Kidney (tissue), 14 donors: ENCODE results near the gene RGS3. TPM values are rescaled to one million over a fixed set of nuclear protein-coding genes. Genes with fewer than 3 reads are reported as not detected.
A peak's percentile ranks its signal among the peaks of the same experiment; 100 is the strongest.

Experiments
- DNase-seq, 5 donors: peaks; one replicate each; pipeline ENCODE4 v3.0.0-alpha.2; 2013 to 2020
- FAIRE-seq: peaks from 2 replicates; lab custom pipeline; 2012; peaks lifted over from hg19 to GRCh38; lab: Jason Lieb, UNC
- H3K27ac ChIP-seq, 2 donors: one replicate each; pipeline ENCODE4 v1.7.0; 2013; ENCODE audit warnings: low read depth in 2 of 2, low read length in 2 of 2, inconsistent platforms in 1 of 2
- H3K27me3 ChIP-seq: one replicate; pipeline ENCODE4 v1.7.1; 2013; ENCODE audit warnings: low read length, inconsistent platforms; ENCODE audit not compliant: control insufficient read depth, insufficient read depth
- H3K36me3 ChIP-seq, 3 donors: one replicate each; pipeline versions ENCODE4 v1.7.0 to v1.7.1; 2013; ENCODE audit warnings: low read length in 3 of 3, control low read depth in 1 of 3, inconsistent platforms in 1 of 3; ENCODE audit not compliant: insufficient read depth in 3 of 3, control insufficient read depth in 2 of 3
- H3K4me1 ChIP-seq, 3 donors: one replicate each; pipeline versions ENCODE4 v1.7.0 to v1.7.1; 2013; ENCODE audit warnings: low read length in 3 of 3, inconsistent platforms in 1 of 3, low read depth in 1 of 3; ENCODE audit not compliant: control insufficient read depth in 2 of 3, insufficient read depth in 2 of 3
- H3K4me3 ChIP-seq, 3 donors: one replicate each; pipeline versions ENCODE4 v1.7.0 to v1.8.1; 2013; ENCODE audit warnings: low read length in 3 of 3, control low read depth in 1 of 3, inconsistent platforms in 1 of 3
- H3K9ac ChIP-seq, 3 donors: one replicate each; pipeline versions ENCODE4 v1.7.0 to v1.7.1; 2013; ENCODE audit warnings: low read length in 3 of 3, control low read depth in 1 of 3, inconsistent platforms in 1 of 3
- H3K9me3 ChIP-seq, 3 donors: one replicate each; pipeline versions ENCODE4 v1.7.0 to v1.7.1; 2013; ENCODE audit warnings: low read length in 3 of 3, control low read depth in 1 of 3, inconsistent platforms in 1 of 3; ENCODE audit not compliant: control insufficient read depth in 2 of 3, insufficient read depth in 1 of 3
- intact Hi-C: fragments of 100-400 bp; cut with DNase I; formaldehyde crosslinking; loops from one replicate; pipeline ENCODE4 v1.11.1; 2022
- polyA plus RNA-seq: library from polyadenylated mRNA; stranded (reverse); fragments of 350-450 nt; fragmentation: Illumina TruSeq; extraction: RNeasy Lipid Tissue Mini Kit (QIAGEN cat#74804); gene quantifications from one replicate; pipeline ENCODE4 v1.2.3, GENCODE V29; 2014; ENCODE audit warnings: low read depth, low replicate concordance; ENCODE audit not compliant: insufficient read depth
- total RNA-seq: library from RNA; stranded (reverse); fragmentation: NEBNext Ultra II Directional; extraction: Animal tissue kit (Norgen Biotek cat#: 25700); gene quantifications from one replicate; pipeline ENCODE4 v1.2.1, GENCODE V29; 2021
- TF ChIP-seq, protein P1 (sequence below): IDR thresholded peaks from 3 replicates; pipeline ENCODE4 v1.5.1; 2012; ENCODE audit warnings: mild to moderate bottlenecking, moderate library complexity, borderline replicate concordance; ENCODE audit not compliant: insufficient read depth; ENCODE audit errors: extremely low read depth
- donor health status: control.
- donor health status: control.
- donor health status: control.
- donor health status: control.
- donor health status: control.
- donor health status: DM: yes; HTN: yes; CAD: no.
- donor health status: Normal renal cell carcinoma (clear cell type).

The RGS3 gene
- total and polyA plus RNA-seq, 2 donors from 2014 or later = 114 to 137 TPM

DNA sequence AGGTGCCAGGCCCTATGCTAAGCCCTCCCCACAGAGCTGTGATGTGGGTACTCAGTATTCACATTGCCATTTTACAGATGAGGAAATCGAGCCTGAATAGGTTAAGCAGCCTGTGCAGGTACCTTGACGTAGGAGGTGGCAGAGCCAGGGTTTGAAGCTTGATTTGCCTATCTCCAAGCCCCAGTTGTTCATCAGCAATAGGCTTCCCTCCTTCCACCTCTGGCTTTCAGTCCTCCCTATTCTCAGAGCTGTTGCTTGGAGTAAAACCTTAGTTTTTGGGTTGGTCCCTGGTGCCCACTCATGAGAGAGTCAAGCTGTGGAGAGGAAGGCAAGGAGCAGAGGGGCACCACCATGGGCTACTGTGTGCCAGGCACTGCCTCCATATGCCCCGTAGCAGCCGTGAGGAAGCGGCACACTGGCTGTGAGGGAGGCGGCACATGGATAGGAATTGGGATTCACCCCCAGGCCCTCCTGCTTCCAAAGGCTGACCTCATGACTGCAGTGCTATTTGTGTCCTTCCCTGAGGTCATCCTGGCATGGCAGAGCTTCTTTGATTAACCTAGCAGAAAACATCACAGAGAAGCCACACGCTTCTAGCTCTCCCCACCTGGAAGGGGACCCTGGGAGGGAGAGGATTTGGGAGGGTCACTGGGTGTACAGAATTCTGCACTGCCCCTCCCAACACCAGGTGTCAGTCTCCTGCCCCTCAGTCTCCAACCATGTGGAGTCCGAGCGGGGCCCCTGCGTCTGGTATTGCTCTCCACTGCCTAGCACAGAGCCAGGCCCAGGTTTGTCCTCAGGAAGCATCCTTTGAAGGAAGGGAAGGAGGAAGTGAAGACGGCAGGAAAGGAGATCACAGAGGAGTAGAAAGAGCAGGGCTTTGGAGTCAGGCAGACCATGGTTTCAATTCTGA lies 109.8 kb downstream of the RGS3 start:
- FAIRE-seq (no peak), DNase-seq (peak in 2 of 5 donors; percentile 20 to 67)
- intact Hi-C loops = no loop called here
- Histone ChIP-seq H3K27me3 (no peaks in the 10 kb centered on the region), H3K9me3 (no peaks in the 10 kb centered on the region), H3K4me3 (no peak overlapping the region), H3K4me1 (peaks cover 0 to 21% (median 6%) of the 10 kb centered on the region in 3 donors), H3K36me3 (peaks cover 0 to 3% (median 0%) of the 10 kb centered on the region in 3 donors), H3K9ac (no peak overlapping the region), H3K27ac (no peak overlapping the region)
- TF ChIP-seq, protein P1, sequence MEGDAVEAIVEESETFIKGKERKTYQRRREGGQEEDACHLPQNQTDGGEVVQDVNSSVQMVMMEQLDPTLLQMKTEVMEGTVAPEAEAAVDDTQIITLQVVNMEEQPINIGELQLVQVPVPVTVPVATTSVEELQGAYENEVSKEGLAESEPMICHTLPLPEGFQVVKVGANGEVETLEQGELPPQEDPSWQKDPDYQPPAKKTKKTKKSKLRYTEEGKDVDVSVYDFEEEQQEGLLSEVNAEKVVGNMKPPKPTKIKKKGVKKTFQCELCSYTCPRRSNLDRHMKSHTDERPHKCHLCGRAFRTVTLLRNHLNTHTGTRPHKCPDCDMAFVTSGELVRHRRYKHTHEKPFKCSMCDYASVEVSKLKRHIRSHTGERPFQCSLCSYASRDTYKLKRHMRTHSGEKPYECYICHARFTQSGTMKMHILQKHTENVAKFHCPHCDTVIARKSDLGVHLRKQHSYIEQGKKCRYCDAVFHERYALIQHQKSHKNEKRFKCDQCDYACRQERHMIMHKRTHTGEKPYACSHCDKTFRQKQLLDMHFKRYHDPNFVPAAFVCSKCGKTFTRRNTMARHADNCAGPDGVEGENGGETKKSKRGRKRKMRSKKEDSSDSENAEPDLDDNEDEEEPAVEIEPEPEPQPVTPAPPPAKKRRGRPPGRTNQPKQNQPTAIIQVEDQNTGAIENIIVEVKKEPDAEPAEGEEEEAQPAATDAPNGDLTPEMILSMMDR = no peak

DNA sequence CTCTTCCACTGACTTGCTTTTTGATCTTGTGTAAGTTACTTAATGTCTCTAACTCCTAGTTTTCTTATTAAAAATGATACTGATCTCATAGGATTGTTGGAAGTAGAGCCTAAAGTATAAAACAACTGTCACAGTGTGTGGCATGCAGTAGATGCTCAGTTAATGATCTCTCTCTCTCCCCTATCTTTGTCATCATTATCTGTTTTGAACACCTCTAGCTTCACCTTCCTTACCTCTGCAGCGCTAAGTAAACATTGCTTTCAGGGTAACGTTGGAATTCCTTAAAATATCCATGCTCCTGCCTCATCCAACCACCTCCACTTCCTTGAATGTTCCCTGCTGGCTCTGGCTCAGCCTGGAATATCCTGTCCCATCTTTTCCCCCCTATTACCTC lies 110.4 kb downstream of the RGS3 start:
- no peak overlapping the region for H3K27ac ChIP-seq
- DNase-seq = no peak

DNA sequence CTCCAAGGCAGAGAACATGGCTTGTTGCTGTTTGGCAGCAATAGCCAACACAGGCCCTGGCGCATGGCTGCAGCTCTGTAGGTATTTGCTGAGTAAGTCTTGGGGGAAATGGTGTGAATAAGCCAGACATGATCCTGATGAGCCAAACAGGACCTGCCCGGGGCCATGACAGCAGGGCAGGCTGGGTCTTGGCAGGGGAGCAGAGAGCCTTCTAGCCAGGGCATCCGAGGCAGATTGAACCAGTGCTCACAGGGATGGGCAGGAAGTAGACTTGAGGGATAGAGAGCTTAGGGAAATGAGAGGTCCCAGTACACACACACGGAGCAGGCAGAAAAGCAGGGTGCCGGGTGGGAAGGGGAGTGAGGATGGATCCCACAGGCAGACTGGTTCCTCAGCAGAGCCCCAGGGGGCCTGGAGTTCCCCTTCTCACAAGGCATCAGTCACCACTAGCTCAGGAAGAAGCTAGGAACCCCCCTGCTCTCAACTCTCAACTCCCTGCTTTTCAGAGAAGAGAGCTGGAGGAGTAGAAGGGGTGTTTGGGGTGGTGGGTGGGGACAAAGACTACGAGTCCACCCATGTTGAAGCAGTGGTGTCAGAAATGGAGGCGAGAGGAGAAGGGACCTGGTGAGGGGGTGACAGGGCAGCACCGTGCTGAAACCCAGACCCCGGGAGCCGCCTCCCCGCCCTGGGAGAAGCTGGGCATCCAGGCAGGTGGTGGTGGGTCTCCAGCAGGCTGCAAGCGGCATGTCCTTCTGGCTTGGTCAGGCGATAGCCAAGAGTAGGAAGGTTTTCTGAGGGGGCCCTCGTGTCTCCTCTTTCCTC lies 111.1 kb downstream of the RGS3 start:
- FAIRE-seq (no peak), DNase-seq (peak in 2 of 5 donors; percentile 27 to 78)
- Histone ChIP-seq H3K27ac (peak overlapping the region in 1 of 2 donors; percentile 11), H3K9ac (no peak overlapping the region), H3K27me3 (no peaks in the 10 kb centered on the region), H3K4me3 (no peak overlapping the region), H3K36me3 (peaks cover 0 to 3% (median 0%) of the 10 kb centered on the region in 3 donors), H3K9me3 (no peaks in the 10 kb centered on the region), H3K4me1 (peaks cover 2 to 31% (median 18%) of the 10 kb centered on the region in 3 donors)
- intact Hi-C loops = no loop called here
- TF ChIP-seq, protein P1 = no peak

More for the DNA sequence above, 110.4 kb downstream of the RGS3 start:
- TF ChIP-seq, protein P1 = no peak
- H3K4me3 ChIP-seq = no peak overlapping the region
- no peaks in the 10 kb centered on the region for H3K27me3 ChIP-seq
- H3K4me1 ChIP-seq = peaks cover 0 to 24% (median 11%) of the 10 kb centered on the region in 3 donors
- H3K9me3 ChIP-seq = no peaks in the 10 kb centered on the region
- H3K9ac ChIP-seq = no peak overlapping the region
- FAIRE-seq = no peak
- H3K36me3 ChIP-seq = peaks cover 0 to 3% (median 0%) of the 10 kb centered on the region in 3 donors
- intact Hi-C loops = no loop called here
